Stimulated activated CD4-positive, alpha-beta T cell treated with anti-CD3 and anti-CD28 coated beads, TNF-alpha, amount 100 ng/mL, for 1 hour (primary cell): Measurements from ENCODE around the gene GPBP1L1.
"Not testable (repeated sequence)": the region's sequence is repeated elsewhere in the genome, so short reads cannot be mapped to it uniquely, and the experiment has no call there.

Experiments used
- DNase-seq, 3 donors: peaks; one replicate each; pipeline ENCODE4 v3.0.0-alpha.2; 2020; ENCODE audit warnings: low read depth in 3 of 3, low spot score in 1 of 3

GPBP1L1 gene

DNA sequence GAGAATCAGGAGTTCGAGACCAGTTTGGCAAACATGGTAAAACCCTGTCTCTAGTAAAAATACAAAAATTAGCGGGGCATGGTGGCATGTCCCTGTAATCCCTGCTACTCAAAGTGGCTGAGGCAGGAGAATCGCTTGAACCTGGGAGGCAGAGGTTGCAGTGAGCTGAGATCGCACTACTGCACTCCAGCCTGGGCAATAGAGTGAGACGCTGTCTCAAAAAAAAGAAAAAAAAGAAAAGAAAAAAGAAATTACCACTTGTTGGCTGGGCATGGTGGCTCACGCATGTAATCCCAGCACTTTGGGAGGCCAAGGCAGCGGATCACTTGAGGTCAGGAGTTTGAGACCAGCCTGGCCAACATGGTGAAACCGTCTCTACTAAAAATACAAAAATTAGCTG, 89.6 kb downstream of the GPBP1L1 start:
- DNase-seq: not testable (repeated sequence)

DNA sequence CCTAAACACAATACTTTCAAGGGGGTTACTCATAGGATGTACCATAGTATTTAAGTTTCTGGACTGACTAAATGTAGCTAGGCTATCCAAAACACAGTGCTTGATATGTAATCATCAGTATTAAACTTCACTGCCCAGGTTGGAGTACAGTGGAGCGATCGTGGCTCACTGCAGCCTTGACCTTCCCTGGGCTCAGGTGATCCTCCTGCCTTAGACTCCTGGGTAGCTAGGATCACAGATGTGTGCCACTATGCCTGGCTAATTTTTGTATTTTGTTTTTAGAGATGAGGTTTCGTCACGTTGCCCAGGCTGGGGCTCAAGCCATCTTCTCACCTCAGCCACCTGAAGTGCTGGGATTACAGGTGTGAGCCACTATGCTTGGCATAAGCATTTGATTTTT, 91.9 kb downstream of the GPBP1L1 start:
- DNase-seq: no peak

DNA sequence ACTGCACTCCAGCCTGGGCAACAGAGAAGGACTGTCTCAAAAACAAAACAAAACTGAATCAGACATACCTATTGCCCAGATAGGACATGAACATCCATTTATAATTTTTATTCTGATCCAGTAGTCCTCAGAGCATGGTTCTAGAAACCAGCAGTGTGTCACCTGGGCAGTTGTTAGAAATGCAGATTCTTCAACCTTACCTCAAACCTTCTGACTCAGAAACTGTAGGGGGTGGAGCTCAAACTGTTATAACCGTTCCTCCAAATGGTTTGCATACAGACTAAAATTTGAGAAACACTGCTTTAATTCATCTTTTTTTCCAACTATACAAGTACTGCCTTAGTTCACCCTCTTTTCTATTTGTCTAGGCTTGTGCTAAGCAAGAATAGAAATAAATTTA, 96.5 kb downstream of the GPBP1L1 start:
- no peak for DNase-seq

DNA sequence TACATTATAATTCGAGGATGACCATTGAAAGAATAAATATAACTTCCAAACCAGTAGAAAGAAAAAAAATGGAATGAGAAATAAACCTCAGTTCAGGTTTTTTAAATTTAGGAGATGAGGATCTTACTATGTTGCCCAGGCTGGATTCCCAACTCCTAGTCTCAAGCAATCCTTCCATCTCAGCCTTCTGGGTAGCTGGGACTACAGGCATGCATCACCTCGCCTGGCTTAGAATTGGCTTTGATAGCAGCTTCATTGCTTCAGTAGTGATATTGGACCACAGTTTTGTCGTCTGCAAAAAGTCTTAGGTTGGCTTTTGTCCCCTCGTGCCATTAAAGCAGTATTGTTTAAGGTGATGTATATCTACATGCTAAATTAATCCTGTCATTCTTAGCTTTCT, 99.6 kb downstream of the GPBP1L1 start:
- DNase-seq: no peak

- DNase-seq: no peak
Observed at GRCh38 chr1:45585496-45586075, 100.7 kb downstream of the GPBP1L1 start.

DNA sequence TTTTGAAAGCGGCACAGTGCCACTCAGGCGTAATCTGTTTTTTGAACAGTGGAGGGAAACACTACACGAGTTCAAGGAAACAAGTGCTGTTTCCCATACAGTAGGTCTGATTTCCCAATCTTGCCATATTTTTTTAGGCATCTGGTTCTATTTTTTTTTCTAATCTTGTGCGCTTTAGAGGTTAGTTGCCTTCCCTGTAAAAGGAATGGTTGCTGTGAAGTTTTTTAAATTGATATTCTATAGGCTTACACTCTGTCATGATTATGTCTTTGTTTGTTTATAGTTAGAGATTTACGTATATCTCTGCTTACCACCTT, 101.3 kb downstream of the GPBP1L1 start:
- no peak for DNase-seq

DNA sequence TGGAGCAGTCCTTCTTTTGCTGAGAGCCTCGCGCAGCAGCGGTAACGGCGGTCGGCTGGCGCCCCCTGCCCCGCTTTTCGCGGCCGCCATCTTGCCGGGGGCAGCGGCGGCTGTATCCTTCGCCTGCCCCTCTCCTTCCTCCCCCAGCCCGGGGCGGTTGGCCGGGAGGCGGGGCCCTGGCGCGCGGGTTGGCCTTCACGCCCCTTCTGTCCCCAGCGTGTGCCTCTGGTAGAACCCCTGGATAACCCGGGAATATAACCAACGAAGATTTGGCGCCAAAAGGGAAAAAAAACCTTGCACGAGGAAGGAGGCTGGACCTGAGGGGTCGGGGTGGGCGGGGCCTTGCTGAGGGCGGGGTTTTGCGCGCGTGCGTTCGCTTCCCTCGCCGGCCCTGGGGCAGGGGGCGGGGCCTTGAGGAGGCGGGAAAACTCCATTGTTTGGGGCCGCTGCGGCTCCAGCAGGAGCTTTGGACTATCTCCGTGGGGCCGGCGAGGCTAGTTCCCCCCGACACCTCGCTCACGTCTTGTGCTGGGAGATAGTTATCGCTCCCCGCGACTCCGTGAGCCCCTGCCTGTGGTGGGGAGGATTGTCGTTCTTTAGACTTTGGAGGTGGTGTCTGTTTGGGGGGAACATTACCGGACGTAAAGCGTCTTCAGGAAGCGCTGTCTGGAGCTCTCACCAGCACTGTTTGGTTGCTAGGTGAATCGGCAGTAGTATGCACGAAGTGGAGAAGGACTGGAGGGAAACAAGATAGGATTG, 101.8 kb downstream of the GPBP1L1 start:
- DNase-seq: peak; percentile 59 to 81 (median 64)

GRCh38 chr1:45583666-45584350, 102.5 kb downstream of the GPBP1L1 start, which contains the start of gene NASP:
Gene NASP (plus strand): TSS chr1:45584041. CDS start chr1:45584147, 106 bp downstream.
- DNase-seq: peak; percentile 75 to 97 (median 86)

DNA sequence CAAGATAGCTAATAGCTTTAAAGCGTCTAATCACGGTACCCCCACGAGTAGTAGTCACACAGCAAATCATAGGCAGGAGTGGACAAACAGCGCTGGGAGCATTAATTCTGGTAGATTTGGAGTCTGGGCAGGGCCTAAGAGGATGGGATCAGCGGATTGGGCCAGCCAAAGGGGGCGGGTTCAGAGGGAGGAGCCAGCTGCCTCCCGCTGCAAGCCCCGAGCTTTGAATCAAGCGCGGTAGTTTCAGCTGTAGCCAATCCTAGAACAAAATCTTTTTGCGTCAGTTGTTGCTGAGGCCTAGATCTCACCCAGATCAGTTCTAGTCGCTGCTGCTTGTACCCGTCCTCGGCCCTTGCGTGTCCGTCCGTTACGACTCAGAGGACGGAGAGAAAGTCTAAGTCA, 103.1 kb downstream of the GPBP1L1 start:
- DNase-seq: peak; percentile 83 to 87 (median 87)
